ENCODE results near the gene CNNM2.
"Not testable (repeated sequence)": the region's sequence is repeated elsewhere in the genome, so short reads cannot be mapped to it uniquely, and the experiment has no call there.

CNNM2 gene

DNA sequence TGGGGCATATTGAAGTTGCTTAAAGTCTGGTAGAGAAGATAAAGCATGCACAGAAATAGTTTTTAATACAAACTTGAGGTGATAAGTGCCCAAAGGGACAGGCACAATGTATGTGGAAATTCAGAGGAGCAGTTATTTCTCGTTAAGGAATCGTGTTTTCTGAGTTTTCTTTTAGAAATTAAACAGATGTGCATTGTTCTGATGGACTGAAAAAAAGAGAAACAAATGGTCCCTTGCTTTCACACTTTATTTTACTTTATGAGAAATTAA, 45.6 kb downstream of the CNNM2 start:
- Histone ChIP-seq H3K4me3 (ENCODE audit: low read length) (no peak overlapping the region), H3K79me2 (ENCODE audit: control insufficient read depth, low read length) (no peaks in the 10 kb centered on the region), H3K27ac (ENCODE audit: low read depth, low read length) (no peak overlapping the region), H3K9me3 (ENCODE audit: control insufficient read depth, insufficient read depth, low read length) (no peaks in the 10 kb centered on the region), H3K9me2 (replicated peaks; ENCODE audit: control insufficient read depth, low read length) (no peaks in the 10 kb centered on the region), H3K36me3 (ENCODE audit: control insufficient read depth, low read length) (no peaks in the 10 kb centered on the region), H3K4me1 (ENCODE audit: control insufficient read depth, low read length) (no peaks in the 10 kb centered on the region), H3K4me2 (ENCODE audit: low read length) (no peak overlapping the region), H3F3A (ENCODE audit: control insufficient read depth, insufficient read depth) (no peaks in the 10 kb centered on the region), H4K20me1 (ENCODE audit: control insufficient read depth, insufficient read depth, low read depth, low read length) (no peaks in the 10 kb centered on the region), H3K27me3 (ENCODE audit: control insufficient read depth, low read length) (peaks cover 5% of the 10 kb centered on the region; the same call in 1 of the 2 replicates)
- TF ChIP-seq EZH2phosphoT487 (IDR thresholded peaks at IDR 0.05; ENCODE audit: borderline replicate concordance, low read length): no peak
- TF ChIP-seq, protein P1, sequence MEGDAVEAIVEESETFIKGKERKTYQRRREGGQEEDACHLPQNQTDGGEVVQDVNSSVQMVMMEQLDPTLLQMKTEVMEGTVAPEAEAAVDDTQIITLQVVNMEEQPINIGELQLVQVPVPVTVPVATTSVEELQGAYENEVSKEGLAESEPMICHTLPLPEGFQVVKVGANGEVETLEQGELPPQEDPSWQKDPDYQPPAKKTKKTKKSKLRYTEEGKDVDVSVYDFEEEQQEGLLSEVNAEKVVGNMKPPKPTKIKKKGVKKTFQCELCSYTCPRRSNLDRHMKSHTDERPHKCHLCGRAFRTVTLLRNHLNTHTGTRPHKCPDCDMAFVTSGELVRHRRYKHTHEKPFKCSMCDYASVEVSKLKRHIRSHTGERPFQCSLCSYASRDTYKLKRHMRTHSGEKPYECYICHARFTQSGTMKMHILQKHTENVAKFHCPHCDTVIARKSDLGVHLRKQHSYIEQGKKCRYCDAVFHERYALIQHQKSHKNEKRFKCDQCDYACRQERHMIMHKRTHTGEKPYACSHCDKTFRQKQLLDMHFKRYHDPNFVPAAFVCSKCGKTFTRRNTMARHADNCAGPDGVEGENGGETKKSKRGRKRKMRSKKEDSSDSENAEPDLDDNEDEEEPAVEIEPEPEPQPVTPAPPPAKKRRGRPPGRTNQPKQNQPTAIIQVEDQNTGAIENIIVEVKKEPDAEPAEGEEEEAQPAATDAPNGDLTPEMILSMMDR (IDR thresholded peaks at IDR 0.05; ENCODE audit: low read depth, low read length, poor library complexity, severe bottlenecking): no peak

DNA sequence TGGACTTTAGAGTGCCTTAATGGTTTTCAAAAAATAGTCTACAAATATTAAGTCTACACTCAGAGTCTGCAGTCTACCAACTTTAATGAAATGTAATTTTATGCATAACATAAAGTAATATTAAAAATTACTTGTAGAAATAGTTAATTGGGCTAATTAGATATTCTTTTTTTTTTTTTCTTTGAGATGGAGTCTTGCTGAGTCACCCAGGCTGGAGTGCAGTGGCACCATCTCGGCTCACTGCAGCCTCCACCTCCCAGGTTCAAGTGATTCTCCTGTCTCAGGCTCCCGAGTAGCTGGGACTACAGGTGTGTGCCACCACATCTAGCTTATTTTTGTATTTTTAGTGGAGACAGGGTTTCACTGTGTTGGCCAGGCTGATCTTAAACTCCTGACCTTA, 46.0 kb downstream of the CNNM2 start:
- not testable (repeated sequence) for H3K9me2 ChIP-seq (replicated peaks; ENCODE audit: control insufficient read depth, low read length); H3K4me3 ChIP-seq (ENCODE audit: low read length); H3K9me3 ChIP-seq (ENCODE audit: control insufficient read depth, insufficient read depth, low read length); H3K79me2 ChIP-seq (ENCODE audit: control insufficient read depth, low read length); H3F3A ChIP-seq (ENCODE audit: control insufficient read depth, insufficient read depth); H3K27ac ChIP-seq (ENCODE audit: low read depth, low read length); H3K4me2 ChIP-seq (ENCODE audit: low read length); H3K36me3 ChIP-seq (ENCODE audit: control insufficient read depth, low read length); H4K20me1 ChIP-seq (ENCODE audit: control insufficient read depth, insufficient read depth, low read depth, low read length); H3K4me1 ChIP-seq (ENCODE audit: control insufficient read depth, low read length); H3K27me3 ChIP-seq (ENCODE audit: control insufficient read depth, low read length)

DNA sequence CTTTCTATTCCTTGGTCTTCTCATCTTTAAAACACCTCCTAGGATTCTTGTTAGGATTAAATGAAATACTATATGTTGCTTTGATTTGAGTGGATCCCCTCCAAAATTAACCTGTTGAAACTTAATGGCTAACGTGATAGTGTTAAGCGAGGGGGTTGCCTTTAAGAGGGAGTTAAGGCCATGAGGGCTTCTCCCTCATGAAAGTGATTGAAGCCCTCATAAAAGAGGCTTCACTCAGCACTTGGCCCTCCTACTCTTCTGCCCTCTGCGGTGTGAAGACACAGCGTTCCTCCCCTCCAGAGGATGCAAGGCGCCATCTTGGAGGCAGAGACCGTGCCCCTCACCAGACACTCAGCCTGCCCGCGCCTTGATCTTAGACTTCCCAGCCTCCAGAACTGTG, 46.6 kb downstream of the CNNM2 start:
- no peaks in the 10 kb centered on the region for H3K9me3 ChIP-seq (ENCODE audit: control insufficient read depth, insufficient read depth, low read length)
- no peaks in the 10 kb centered on the region for H3K36me3 ChIP-seq (ENCODE audit: control insufficient read depth, low read length)
- no peak overlapping the region for H3K4me2 ChIP-seq (ENCODE audit: low read length)
- no peaks in the 10 kb centered on the region for H3K4me1 ChIP-seq (ENCODE audit: control insufficient read depth, low read length)
- H4K20me1 ChIP-seq (ENCODE audit: control insufficient read depth, insufficient read depth, low read depth, low read length): no peaks in the 10 kb centered on the region
- no peaks in the 10 kb centered on the region for H3F3A ChIP-seq (ENCODE audit: control insufficient read depth, insufficient read depth)
- no peaks in the 10 kb centered on the region for H3K9me2 ChIP-seq (replicated peaks; ENCODE audit: control insufficient read depth, low read length)
- H3K79me2 ChIP-seq (ENCODE audit: control insufficient read depth, low read length): no peaks in the 10 kb centered on the region
- peaks cover 5% of the 10 kb centered on the region; the same call in 1 of the 2 replicates for H3K27me3 ChIP-seq (ENCODE audit: control insufficient read depth, low read length)
- H3K4me3 ChIP-seq (ENCODE audit: low read length): no peak overlapping the region
- H3K27ac ChIP-seq (ENCODE audit: low read depth, low read length): no peak overlapping the region
- TF ChIP-seq EZH2phosphoT487 (IDR thresholded peaks at IDR 0.05; ENCODE audit: borderline replicate concordance, low read length): no peak
- TF ChIP-seq, protein P1 (IDR thresholded peaks at IDR 0.05; ENCODE audit: low read depth, low read length, poor library complexity, severe bottlenecking): no peak

DNA sequence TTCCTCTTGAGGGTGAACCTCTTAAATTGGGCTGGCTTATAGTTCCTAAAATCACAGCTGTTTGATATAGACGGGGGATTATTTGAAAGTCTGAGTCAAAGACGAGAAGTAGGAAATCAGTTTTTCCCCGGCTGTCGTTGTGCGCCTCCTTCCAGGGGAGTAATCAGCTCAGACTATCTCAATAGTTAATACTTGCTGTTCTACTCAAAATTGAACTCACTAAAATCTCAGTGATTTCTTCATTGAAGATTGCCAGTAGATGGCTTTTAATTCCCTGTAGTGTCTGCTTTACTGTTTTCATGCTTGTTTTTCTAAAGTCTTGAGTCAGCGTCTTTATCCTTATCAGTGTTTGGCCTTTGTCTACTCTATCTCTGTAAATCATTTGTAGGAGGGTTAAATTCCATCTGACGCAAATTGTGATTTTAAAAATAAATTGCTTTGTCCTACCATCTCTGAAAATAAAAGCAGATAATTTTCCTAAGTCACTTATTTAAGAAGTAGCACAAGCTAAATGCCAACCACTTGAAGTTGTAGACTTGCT, 47.3 kb downstream of the CNNM2 start:
- TF ChIP-seq EZH2phosphoT487 (IDR thresholded peaks at IDR 0.05; ENCODE audit: borderline replicate concordance, low read length): no peak
- TF ChIP-seq, protein P1 (IDR thresholded peaks at IDR 0.05; ENCODE audit: low read depth, low read length, poor library complexity, severe bottlenecking): no peak
- H3F3A ChIP-seq (ENCODE audit: control insufficient read depth, insufficient read depth): no peaks in the 10 kb centered on the region
- no peaks in the 10 kb centered on the region for H4K20me1 ChIP-seq (ENCODE audit: control insufficient read depth, insufficient read depth, low read depth, low read length)
- no peaks in the 10 kb centered on the region for H3K36me3 ChIP-seq (ENCODE audit: control insufficient read depth, low read length)
- no peaks in the 10 kb centered on the region for H3K4me1 ChIP-seq (ENCODE audit: control insufficient read depth, low read length)
- no peaks in the 10 kb centered on the region for H3K79me2 ChIP-seq (ENCODE audit: control insufficient read depth, low read length)
- H3K27ac ChIP-seq (ENCODE audit: low read depth, low read length): no peak overlapping the region
- H3K4me2 ChIP-seq (ENCODE audit: low read length): no peak overlapping the region
- H3K9me2 ChIP-seq (replicated peaks; ENCODE audit: control insufficient read depth, low read length): no peaks in the 10 kb centered on the region
- H3K27me3 ChIP-seq (ENCODE audit: control insufficient read depth, low read length): peaks cover 5% of the 10 kb centered on the region; the same call in 1 of the 2 replicates
- H3K4me3 ChIP-seq (ENCODE audit: low read length): no peak overlapping the region
- no peaks in the 10 kb centered on the region for H3K9me3 ChIP-seq (ENCODE audit: control insufficient read depth, insufficient read depth, low read length)
